Suprapubic skin (tissue), 4 donors: ENCODE measurements around the gene JMJD1C. TPM values are rescaled to one million over a fixed set of nuclear protein-coding genes. Genes with fewer than 3 reads are reported as not detected.

Source experiments
- DNase-seq, 2 donors: peaks; one replicate each; pipeline ENCODE4 v3.0.0-alpha.2; 2019; ENCODE audit warnings: low spot score in 2 of 2
- H3K27ac ChIP-seq: fragments of 200-600 bp; sonication (generic); one replicate; pipeline ENCODE4 v1.5.1; 2019
- H3K27me3 ChIP-seq: fragments of 200-600 bp; sonication (generic); one replicate; pipeline ENCODE4 v1.5.1; 2019
- H3K36me3 ChIP-seq: fragments of 200-600 bp; sonication (generic); one replicate; pipeline ENCODE4 v1.5.1; 2019
- H3K4me1 ChIP-seq: fragments of 200-600 bp; sonication (generic); one replicate; pipeline ENCODE4 v1.5.1; 2019
- H3K4me3 ChIP-seq: fragments of 200-600 bp; sonication (generic); one replicate; pipeline ENCODE4 v1.5.1; 2019; ENCODE audit warnings: mild to moderate bottlenecking
- H3K9me3 ChIP-seq: fragments of 200-600 bp; sonication (generic); one replicate; pipeline ENCODE4 v1.5.1; 2019
- CTCF ChIP-seq, 2 donors: fragments of 200-600 bp in 1 of 2; fragments of 450-650 bp in 1 of 2; sonication (generic) in 1 of 2; IDR thresholded peaks; one replicate each; pipeline ENCODE4 v1.5.1; 2016 to 2019; ENCODE audit warnings: antibody characterized with exemption in 2 of 2, mild to moderate bottlenecking in 1 of 2, moderate library complexity in 1 of 2
- EP300 ChIP-seq: sonication (generic); formaldehyde crosslinking; IDR thresholded peaks from one replicate; pipeline ENCODE4 v1.6.1; 2017; ENCODE audit warnings: antibody characterized with exemption
- POLR2A ChIP-seq, 2 donors: fragments of 450-650 bp; IDR thresholded peaks; one replicate each; pipeline ENCODE4 v1.6.1; 2017; ENCODE audit warnings: antibody characterized with exemption in 2 of 2, mild to moderate bottlenecking in 2 of 2, moderate library complexity in 2 of 2
- POLR2AphosphoS5 ChIP-seq, 3 donors: sonication (generic); formaldehyde crosslinking; IDR thresholded peaks; one replicate each; pipeline ENCODE4 v1.6.1; 2017; ENCODE audit warnings: antibody characterized with exemption in 3 of 3
- WGBS: methylation state at CpG from one replicate; pipeline ENCODE4 v1.1.5; 2018; 5-methylcytosine and 5-hydroxymethylcytosine counted together
- total RNA-seq, 4 donors: library from RNA; depleted of rRNA; stranded (reverse); fragments of >200 nt; gene quantifications; one replicate each; pipeline ENCODE4 v1.1.0, GENCODE V29; 2016

Gene JMJD1C
- total RNA-seq, 4 donors from 2014 or later: 78.6 to 127 (median 97.5) TPM

DNA sequence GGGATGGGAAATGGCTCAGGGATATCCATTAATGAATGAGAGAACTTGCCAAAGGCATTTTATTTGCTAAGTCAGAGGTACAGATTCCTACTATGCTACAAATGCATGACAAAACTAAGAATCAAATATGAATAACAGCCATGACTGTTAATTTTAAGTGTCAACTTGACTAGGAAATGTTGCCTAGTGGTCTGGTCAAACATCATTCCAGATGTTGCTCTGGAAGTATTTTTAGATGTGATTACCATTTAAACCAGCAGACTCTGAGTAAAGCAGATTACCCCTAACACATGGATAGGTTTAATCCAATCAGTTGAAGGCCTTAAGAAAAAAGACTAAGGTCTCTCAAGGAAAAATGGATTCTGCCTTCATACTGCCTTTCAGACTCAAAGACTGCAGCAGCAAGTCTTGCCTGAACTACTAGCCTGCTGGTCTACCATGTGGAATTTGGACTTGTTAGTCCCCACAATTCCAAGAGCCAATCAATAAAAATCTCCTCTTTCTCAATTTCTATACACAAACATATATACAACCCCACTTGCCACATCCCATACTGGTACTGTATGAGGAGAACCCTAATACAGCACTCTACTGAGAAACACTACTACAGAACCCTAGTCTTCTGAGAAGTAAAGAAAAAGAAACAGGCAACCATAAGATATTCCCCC is 213.5 kb downstream of the JMJD1C start:
- Histone ChIP-seq H3K9me3 (no peaks in the 10 kb centered on the region), H3K4me1 (peaks cover 32% of the 10 kb centered on the region), H3K36me3 (no peaks in the 10 kb centered on the region), H3K27me3 (no peaks in the 10 kb centered on the region), H3K4me3 (no peak overlapping the region), H3K27ac (no peak overlapping the region)
- TF ChIP-seq CTCF (IDR thresholded peaks at IDR 0.05): no peak
- no peak for TF ChIP-seq EP300
- no peak for TF ChIP-seq POLR2A (IDR thresholded peaks at IDR 0.05)
- no peak for DNase-seq

- Histone ChIP-seq H3K36me3 (no peaks in the 10 kb centered on the region), H3K4me1 (peaks cover 13% of the 10 kb centered on the region), H3K27ac (no peak overlapping the region), H3K4me3 (no peak overlapping the region), H3K27me3 (no peaks in the 10 kb centered on the region), H3K9me3 (no peaks in the 10 kb centered on the region)
- 85% methylated on average over 2 of the region's 2 CpGs for WGBS
- TF ChIP-seq CTCF (IDR thresholded peaks at IDR 0.05): no peak
- no peak for TF ChIP-seq POLR2AphosphoS5 (IDR thresholded peaks at IDR 0.05)
- no peak for TF ChIP-seq EP300
- TF ChIP-seq POLR2A (IDR thresholded peaks at IDR 0.05): no peak
- DNase-seq: no peak
Measured at GRCh38 chr10:63250032-63250431, 215.7 kb downstream of the JMJD1C start.

GRCh38 chr10:63247771-63248170 is 218.0 kb downstream of the JMJD1C start:
- Histone ChIP-seq H3K4me3 (no peak overlapping the region), H3K27me3 (no peaks in the 10 kb centered on the region), H3K36me3 (no peaks in the 10 kb centered on the region), H3K27ac (no peak overlapping the region), H3K4me1 (peaks cover 13% of the 10 kb centered on the region), H3K9me3 (no peaks in the 10 kb centered on the region)
- DNase-seq: no peak
- 97% methylated on average over 4 of the region's 4 CpGs for WGBS
- no peak for TF ChIP-seq POLR2AphosphoS5 (IDR thresholded peaks at IDR 0.05)

GRCh38 chr10:63246356-63246755 is 219.4 kb downstream of the JMJD1C start:
- TF ChIP-seq POLR2A (IDR thresholded peaks at IDR 0.05) (no peak), CTCF (IDR thresholded peaks at IDR 0.05) (no peak), POLR2AphosphoS5 (IDR thresholded peaks at IDR 0.05) (no peak), EP300 (no peak)
- peaks cover 17% of the 10 kb centered on the region for H3K4me1 ChIP-seq
- no peak for DNase-seq
- no peaks in the 10 kb centered on the region for H3K36me3 ChIP-seq
- H3K27ac ChIP-seq: no peak overlapping the region
- no peak overlapping the region for H3K4me3 ChIP-seq
- no peaks in the 10 kb centered on the region for H3K9me3 ChIP-seq
- WGBS: 99% methylated on average over 3 of the region's 3 CpGs
- no peaks in the 10 kb centered on the region for H3K27me3 ChIP-seq

GRCh38 chr10:63241841-63242281 is 223.9 kb downstream of the JMJD1C start:
- Histone ChIP-seq H3K4me3 (no peak overlapping the region), H3K9me3 (no peaks in the 10 kb centered on the region), H3K27ac (no peak overlapping the region), H3K27me3 (no peaks in the 10 kb centered on the region), H3K4me1 (peaks cover 33% of the 10 kb centered on the region), H3K36me3 (no peaks in the 10 kb centered on the region)
- no peak for DNase-seq
- no peak for TF ChIP-seq CTCF (IDR thresholded peaks at IDR 0.05)
- no peak for TF ChIP-seq POLR2AphosphoS5 (IDR thresholded peaks at IDR 0.05)
- WGBS: 63% methylated on average over 2 of the region's 2 CpGs

DNA sequence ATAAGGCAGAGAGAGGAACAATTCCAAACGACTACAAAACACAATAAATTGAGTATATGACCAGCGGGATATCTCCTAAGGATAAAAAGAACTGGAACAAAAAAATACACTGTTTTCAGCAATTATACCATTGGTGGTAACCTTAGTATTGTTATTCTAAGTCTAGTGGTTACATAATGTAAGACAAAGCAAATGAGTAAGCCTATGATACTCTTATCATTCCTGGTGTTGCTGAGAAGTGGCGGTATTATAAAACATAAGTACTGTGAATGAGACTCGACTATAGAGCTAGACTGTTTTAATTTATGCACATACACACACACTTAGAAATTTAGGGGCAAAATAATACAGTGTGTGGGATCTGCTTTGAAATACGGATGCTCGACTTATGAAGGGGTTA is 225.0 kb downstream of the JMJD1C start:
- no peak overlapping the region for H3K4me3 ChIP-seq
- no peaks in the 10 kb centered on the region for H3K9me3 ChIP-seq
- H3K36me3 ChIP-seq: no peaks in the 10 kb centered on the region
- WGBS: 89% methylated on average over 6 of the region's 6 CpGs
- TF ChIP-seq POLR2A (IDR thresholded peaks at IDR 0.05): no peak
- TF ChIP-seq POLR2AphosphoS5 (IDR thresholded peaks at IDR 0.05): no peak
- TF ChIP-seq EP300: no peak
- no peak for TF ChIP-seq CTCF (IDR thresholded peaks at IDR 0.05)
- no peak for DNase-seq
- H3K4me1 ChIP-seq: peaks cover 42% of the 10 kb centered on the region
- no peak overlapping the region for H3K27ac ChIP-seq
- no peaks in the 10 kb centered on the region for H3K27me3 ChIP-seq
